Measurements from ENCODE around the gene CHD8. TPM values are rescaled to one million over a fixed set of nuclear protein-coding genes. Genes with fewer than 3 reads are reported as not detected.
"Not testable (repeated sequence)": the region's sequence is repeated elsewhere in the genome, so short reads cannot be mapped to it uniquely, and the experiment has no call there.

The CHD8 gene
- total RNA-seq, 1 donor from 2014 or later, result 149 TPM

DNA sequence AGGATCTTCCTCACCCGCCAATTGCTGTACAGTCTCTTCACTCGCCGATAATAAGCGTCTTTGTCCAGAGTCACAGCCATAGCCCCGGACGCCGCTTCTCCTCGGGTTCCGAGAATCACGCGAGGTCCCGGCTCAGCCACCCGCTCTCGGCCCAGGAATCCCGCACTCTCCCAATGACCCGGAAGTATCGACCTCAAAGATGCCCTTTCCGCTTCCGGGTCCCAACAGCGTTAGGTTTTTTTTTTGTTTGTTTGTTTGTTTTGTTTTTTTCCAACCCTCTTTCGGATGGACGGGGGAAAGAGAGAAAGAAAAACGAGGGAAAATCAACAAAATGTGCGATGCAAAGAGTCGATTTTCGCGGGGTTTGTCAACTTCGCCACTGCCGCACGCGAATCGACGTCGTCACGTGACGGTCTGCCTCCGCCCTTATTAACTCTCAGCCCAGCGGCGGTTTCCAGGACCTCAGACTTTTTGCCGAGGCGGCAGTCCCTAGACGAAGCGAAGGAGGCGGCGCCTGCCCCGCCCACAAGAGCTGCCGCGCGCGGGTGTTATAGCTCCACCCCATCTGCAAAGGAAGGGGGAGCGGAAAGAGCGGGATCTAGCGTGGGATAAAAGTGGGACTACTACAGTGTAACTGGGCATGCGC, 72.0 kb downstream of the CHD8 start, which contains the start of gene SUPT16H:
Gene SUPT16H (minus strand): TSS at position 172 of the 646 bp plus-strand sequence. CDS start 92 bp downstream, at position 80.
- H3K4me1 Mint-ChIP-seq (ENCODE audit: low read depth), result peaks cover 23% of the 10 kb centered on the region
- peaks cover 7% of the 10 kb centered on the region for H3K36me3 Mint-ChIP-seq (ENCODE audit: insufficient read depth)
- H3K9me3 Mint-ChIP-seq (ENCODE audit: low read depth), result no peaks in the 10 kb centered on the region
- DNase-seq (ENCODE audit: low spot score, unreplicated experiment), result peak; percentile 90
- H3K27me3 Mint-ChIP-seq, result no peaks in the 10 kb centered on the region
- TF ChIP-seq, protein P1, sequence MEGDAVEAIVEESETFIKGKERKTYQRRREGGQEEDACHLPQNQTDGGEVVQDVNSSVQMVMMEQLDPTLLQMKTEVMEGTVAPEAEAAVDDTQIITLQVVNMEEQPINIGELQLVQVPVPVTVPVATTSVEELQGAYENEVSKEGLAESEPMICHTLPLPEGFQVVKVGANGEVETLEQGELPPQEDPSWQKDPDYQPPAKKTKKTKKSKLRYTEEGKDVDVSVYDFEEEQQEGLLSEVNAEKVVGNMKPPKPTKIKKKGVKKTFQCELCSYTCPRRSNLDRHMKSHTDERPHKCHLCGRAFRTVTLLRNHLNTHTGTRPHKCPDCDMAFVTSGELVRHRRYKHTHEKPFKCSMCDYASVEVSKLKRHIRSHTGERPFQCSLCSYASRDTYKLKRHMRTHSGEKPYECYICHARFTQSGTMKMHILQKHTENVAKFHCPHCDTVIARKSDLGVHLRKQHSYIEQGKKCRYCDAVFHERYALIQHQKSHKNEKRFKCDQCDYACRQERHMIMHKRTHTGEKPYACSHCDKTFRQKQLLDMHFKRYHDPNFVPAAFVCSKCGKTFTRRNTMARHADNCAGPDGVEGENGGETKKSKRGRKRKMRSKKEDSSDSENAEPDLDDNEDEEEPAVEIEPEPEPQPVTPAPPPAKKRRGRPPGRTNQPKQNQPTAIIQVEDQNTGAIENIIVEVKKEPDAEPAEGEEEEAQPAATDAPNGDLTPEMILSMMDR (IDR thresholded peaks at IDR 0.05; ENCODE audit: unreplicated experiment), result no peak
- H3K4me3 Mint-ChIP-seq (ENCODE audit: low read depth), result peak within 1 kb of the TSS; percentile 89
- H3K27ac Mint-ChIP-seq, result peak within 1 kb of the TSS; percentile 100

DNA sequence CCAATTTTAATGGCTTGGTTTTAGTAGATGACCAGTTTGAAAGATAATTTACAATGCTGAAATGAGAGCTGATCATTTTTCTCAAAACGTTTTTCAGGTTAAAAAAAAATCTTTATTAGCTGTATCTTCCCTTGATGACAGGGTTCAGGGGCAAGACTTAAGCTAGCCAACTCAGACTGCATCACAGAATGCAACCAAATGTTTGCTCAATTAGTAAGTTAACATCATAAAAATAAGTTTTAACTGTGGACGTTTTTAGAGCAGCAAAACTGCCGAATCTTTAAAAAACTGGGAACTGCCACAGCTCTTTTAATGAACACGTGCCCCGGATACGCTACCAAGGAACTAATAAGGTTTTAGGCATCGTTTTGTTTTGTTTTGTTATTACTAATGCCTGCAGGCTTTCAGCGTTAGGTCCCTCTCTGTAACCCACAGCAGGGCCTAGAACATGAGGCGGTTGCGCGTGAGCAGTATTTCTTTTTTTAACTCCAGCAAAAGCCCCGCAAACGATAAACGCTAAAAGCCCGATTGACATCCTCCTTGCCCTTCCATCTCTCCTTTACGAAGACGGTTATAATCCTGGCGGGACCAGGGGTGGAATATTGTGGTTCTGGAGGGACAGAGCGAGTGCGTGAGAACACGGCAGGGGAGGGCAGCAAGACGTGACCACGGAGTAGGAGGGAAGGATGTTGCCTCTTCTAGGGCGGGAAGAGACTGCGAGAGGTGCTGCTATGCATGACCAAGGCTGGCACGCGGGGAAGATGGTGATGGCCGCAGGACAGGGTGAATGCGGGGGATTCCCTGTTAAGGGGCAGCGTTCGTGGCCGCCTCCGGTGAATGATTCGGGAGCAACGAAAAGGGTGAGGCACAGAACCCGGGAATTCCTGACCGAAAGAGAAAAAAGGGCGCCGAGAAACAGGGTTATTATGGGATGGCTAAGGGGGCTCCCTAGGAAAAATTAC, 72.8 kb downstream of the CHD8 start:
- Mint-ChIP-seq H3K27me3 (no peaks in the 10 kb centered on the region), H3K36me3 (ENCODE audit: insufficient read depth) (peaks cover 6% of the 10 kb centered on the region), H3K27ac (peak overlapping the region; percentile 100), H3K4me3 (ENCODE audit: low read depth) (peak overlapping the region; percentile 89), H3K4me1 (ENCODE audit: low read depth) (peaks cover 23% of the 10 kb centered on the region), H3K9me3 (ENCODE audit: low read depth) (no peaks in the 10 kb centered on the region)
- TF ChIP-seq, protein P1 (IDR thresholded peaks at IDR 0.05; ENCODE audit: unreplicated experiment), result no peak
- peak; percentile 15 for DNase-seq (ENCODE audit: low spot score, unreplicated experiment)

DNA sequence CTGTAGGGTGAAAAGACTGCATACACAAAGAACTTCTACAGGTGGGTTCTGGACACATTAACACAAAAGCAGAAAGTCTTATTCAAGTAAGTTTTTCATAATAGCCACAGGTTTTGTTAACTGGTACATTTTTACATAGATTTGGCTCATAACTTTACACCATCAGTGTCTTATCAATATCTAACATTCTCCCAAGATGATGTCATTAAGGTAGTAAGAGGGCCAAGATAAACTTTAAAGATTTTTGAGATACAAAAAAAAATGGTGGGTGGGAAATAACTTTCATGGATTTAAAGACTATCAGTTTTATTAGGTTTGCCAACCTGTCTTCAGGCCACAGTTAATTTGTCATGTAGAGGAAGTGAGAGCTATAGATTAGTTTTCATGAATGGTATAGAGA, 73.8 kb downstream of the CHD8 start:
- DNase-seq (ENCODE audit: low spot score, unreplicated experiment), result no peak
- Mint-ChIP-seq H3K27me3 (no peaks in the 10 kb centered on the region), H3K9me3 (ENCODE audit: low read depth) (no peaks in the 10 kb centered on the region), H3K27ac (peak overlapping the region; percentile 95), H3K4me3 (ENCODE audit: low read depth) (peak overlapping the region; percentile 89), H3K4me1 (ENCODE audit: low read depth) (peaks cover 23% of the 10 kb centered on the region), H3K36me3 (ENCODE audit: insufficient read depth) (peaks cover 5% of the 10 kb centered on the region)
- TF ChIP-seq, protein P1 (IDR thresholded peaks at IDR 0.05; ENCODE audit: unreplicated experiment), result no peak

DNA sequence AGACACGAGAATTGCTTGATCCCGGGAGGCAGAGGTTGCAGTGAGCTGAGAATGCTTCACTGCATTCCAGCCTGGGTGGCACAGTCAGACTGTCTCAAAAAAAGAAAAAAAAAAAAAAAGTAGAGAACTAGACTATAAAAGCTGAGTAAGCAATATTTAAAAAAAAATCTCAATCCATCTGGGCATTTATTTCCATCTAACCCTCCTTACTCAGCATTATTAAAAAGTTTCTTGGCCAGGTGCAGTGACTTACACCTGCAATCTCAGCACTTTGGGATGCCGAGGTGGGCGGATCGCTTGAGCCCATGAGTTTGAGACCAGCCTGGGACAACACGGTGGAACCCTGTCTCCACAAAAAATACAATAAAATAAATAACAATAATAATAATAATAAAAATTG, 76.6 kb downstream of the CHD8 start:
- Mint-ChIP-seq H3K4me3 (ENCODE audit: low read depth) (no peak overlapping the region), H3K4me1 (ENCODE audit: low read depth) (peaks cover 12% of the 10 kb centered on the region), H3K36me3 (ENCODE audit: insufficient read depth) (no peaks in the 10 kb centered on the region), H3K27ac (no peak overlapping the region), H3K27me3 (no peaks in the 10 kb centered on the region), H3K9me3 (ENCODE audit: low read depth) (no peaks in the 10 kb centered on the region)
- TF ChIP-seq, protein P1 (IDR thresholded peaks at IDR 0.05; ENCODE audit: unreplicated experiment), result no peak
- DNase-seq (ENCODE audit: low spot score, unreplicated experiment), result no peak

DNA sequence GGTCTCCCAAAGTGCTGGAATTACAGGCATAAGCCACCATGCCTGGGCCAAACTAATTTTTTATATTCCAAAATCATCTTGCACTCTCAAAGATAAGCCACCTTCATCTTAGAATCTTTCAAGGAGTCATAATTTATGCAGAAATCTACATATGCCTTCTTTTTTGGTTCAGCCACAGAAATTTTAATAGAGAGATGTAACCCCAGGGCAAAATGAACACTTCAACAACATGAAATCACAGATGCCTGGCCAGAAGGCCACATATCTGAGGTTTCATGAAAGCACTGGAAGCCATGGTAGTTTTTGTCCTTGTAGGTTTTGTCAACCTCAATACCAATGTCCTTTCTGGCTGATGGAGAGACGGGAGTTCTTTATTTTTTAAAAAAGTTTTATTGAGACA, 81.9 kb downstream of the CHD8 start:
- no peaks in the 10 kb centered on the region for H3K4me1 Mint-ChIP-seq (ENCODE audit: low read depth)
- H3K36me3 Mint-ChIP-seq (ENCODE audit: insufficient read depth), result peaks cover 7% of the 10 kb centered on the region

DNA sequence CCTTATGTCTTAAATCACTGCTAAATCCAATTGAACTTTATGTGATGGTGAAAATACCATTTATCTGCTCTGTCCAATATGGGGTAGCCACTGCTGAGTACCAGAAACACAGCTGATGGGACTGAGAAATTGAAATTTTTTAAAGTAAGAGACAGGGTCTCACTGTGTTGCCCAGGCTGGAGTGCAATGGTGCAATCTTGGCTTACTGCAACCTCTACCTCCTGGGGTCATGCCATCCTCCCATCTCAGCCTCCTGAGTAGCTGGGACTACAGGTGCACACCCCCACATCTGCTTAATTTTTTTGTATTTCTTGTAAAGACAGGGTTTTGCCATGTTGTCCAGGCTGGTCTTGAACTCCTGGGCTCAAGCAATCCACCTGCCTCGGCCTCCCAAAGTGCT, 83.1 kb downstream of the CHD8 start:
- H3K4me3 Mint-ChIP-seq (ENCODE audit: low read depth); H3K4me1 Mint-ChIP-seq (ENCODE audit: low read depth); H3K27ac Mint-ChIP-seq; DNase-seq (ENCODE audit: low spot score, unreplicated experiment); H3K27me3 Mint-ChIP-seq; H3K9me3 Mint-ChIP-seq (ENCODE audit: low read depth): not testable (repeated sequence)
- H3K36me3 Mint-ChIP-seq (ENCODE audit: insufficient read depth), result peaks cover 15% of the 10 kb centered on the region

More for the DNA sequence above, 81.9 kb downstream of the CHD8 start:
- TF ChIP-seq, protein P1 (IDR thresholded peaks at IDR 0.05; ENCODE audit: unreplicated experiment), result no peak
- Mint-ChIP-seq H3K4me3 (ENCODE audit: low read depth) (no peak overlapping the region), H3K9me3 (ENCODE audit: low read depth) (no peaks in the 10 kb centered on the region), H3K27me3 (no peaks in the 10 kb centered on the region), H3K27ac (no peak overlapping the region)
- DNase-seq (ENCODE audit: low spot score, unreplicated experiment), result no peak
